ENCODE data around the gene EYS.

Gene EYS

DNA sequence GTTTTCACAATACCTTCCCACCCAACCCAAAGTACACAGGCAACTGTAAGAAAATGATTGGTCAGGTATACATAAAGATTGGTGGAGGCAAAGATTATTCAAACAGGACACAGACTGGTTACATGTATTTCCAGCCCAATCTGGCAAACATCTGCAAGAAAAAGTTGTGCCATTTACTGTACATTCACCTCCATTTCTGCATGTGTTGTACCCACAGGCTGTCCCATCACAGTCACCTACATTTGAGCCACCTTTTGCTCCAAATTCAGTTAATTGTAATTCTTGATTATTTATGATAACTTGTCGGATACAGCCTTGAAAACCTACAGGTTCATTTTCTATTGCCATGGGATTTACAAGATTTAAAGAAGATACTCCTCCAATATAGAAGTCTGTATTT, 1985.8 kb downstream of the EYS start:
- no peak overlapping the region for H3K4me3 ChIP-seq (ENCODE audit: low read depth, low read length)
- TF ChIP-seq, protein P1, sequence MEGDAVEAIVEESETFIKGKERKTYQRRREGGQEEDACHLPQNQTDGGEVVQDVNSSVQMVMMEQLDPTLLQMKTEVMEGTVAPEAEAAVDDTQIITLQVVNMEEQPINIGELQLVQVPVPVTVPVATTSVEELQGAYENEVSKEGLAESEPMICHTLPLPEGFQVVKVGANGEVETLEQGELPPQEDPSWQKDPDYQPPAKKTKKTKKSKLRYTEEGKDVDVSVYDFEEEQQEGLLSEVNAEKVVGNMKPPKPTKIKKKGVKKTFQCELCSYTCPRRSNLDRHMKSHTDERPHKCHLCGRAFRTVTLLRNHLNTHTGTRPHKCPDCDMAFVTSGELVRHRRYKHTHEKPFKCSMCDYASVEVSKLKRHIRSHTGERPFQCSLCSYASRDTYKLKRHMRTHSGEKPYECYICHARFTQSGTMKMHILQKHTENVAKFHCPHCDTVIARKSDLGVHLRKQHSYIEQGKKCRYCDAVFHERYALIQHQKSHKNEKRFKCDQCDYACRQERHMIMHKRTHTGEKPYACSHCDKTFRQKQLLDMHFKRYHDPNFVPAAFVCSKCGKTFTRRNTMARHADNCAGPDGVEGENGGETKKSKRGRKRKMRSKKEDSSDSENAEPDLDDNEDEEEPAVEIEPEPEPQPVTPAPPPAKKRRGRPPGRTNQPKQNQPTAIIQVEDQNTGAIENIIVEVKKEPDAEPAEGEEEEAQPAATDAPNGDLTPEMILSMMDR (IDR thresholded peaks at IDR 0.05; ENCODE audit: low read depth, low read length), result no peak

DNA sequence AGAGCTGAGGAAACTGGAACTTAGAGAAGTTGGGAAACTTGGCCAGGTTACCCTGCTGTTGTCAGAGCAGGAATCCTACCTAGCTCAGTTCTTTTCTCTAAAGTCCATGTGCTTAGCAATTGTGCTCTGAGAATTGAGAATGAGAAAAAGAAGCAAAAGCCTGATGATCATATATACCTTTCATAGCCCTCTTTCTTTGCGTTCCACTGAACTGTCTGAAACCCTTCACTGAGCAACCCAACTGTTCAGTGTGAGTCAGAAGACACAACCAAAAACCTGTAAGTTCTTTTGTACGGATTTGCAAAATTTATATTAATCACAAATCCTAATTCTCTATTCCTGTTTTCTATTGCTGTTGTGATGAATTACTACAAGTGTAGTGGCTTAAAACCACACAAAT, 1990.9 kb downstream of the EYS start:
- TF ChIP-seq, protein P1 (IDR thresholded peaks at IDR 0.05; ENCODE audit: low read depth, low read length), result no peak
- no peak overlapping the region for H3K4me3 ChIP-seq (ENCODE audit: low read depth, low read length)

DNA sequence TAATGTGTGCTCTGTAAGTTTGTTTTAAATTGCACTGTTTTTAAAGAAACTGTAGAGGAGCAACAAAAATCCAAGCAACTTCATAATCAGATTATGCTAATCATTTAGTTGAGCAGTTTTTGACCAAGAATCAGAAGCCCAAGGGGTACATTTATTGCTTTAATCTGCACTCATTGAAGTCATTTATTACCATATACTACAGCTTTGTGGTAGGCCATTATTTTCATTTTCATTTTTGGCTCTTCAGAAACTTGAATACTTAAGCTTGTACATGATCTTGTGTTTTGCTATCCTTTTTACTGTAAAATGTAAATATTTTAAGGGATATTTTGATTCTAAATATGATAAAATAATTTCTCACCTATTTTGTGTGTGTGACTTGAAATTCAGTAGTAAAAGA, 1992.9 kb downstream of the EYS start:
- no peak overlapping the region for H3K4me3 ChIP-seq (ENCODE audit: low read depth, low read length)
- TF ChIP-seq, protein P1 (IDR thresholded peaks at IDR 0.05; ENCODE audit: low read depth, low read length), result no peak

- TF ChIP-seq, protein P1 (IDR thresholded peaks at IDR 0.05; ENCODE audit: low read depth, low read length), result no peak
- H3K4me3 ChIP-seq (ENCODE audit: low read depth, low read length), result no peak overlapping the region
These were observed 1993.7 kb downstream of the EYS start for GRCh38 chr6:63713332-63713731.

DNA sequence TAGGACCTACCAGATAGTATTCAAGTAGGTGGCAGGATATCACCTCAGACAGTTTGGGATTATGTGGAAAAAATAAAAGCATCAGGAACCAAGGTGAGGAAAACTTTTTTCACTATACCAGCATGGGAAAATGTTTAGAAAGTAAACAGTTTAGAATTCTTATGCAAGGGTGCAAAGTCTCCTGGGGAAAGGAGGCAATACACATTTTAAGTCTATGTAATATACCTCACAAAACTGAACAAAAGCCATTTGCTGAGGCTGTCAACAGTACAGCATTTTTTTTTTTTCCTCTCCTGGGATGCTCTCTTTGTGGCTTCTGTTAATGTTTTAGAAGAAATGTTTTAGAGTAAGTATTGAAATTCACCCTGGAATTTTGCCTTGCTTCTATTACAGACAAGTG, 1997.9 kb downstream of the EYS start:
- no peak overlapping the region for H3K4me3 ChIP-seq (ENCODE audit: low read depth, low read length)
- TF ChIP-seq, protein P1 (IDR thresholded peaks at IDR 0.05; ENCODE audit: low read depth, low read length), result no peak

DNA sequence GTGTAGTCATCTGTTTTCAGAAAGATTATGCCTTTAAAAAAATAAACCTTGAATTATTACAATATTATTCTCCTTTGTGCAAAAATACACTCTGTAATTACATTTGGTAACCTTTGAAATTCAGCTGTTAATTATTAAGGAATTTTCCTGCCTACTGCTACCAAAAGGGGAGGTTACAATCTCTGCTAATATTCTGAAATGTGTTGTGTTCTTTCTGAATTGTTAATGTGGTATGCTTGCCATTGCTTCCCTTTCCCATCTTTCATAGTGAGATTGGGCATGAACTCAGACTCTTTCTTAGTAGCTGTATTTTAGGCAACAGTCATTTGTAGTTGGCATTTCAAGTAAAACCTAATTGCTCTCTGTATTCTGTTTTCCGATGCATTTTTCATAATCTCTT, 1998.4 kb downstream of the EYS start:
- H3K4me3 ChIP-seq (ENCODE audit: low read depth, low read length), result no peak overlapping the region
- TF ChIP-seq, protein P1 (IDR thresholded peaks at IDR 0.05; ENCODE audit: low read depth, low read length), result no peak

- H3K4me3 ChIP-seq (ENCODE audit: low read depth, low read length), result no peak overlapping the region
- TF ChIP-seq, protein P1 (IDR thresholded peaks at IDR 0.05; ENCODE audit: low read depth, low read length), result no peak
These were observed 2000.4 kb downstream of the EYS start for GRCh38 chr6:63706630-63707029.
